ENCODE results near the gene RNF103. TPM values are rescaled to one million over a fixed set of nuclear protein-coding genes. Genes with fewer than 3 reads are reported as not detected.

Gene RNF103
- total and polyA plus RNA-seq, 2 of the 8 experiments (the other 6 are each of a cell fraction or from before 2014, with no cell fraction given), result 3.3 to 7.4 TPM

DNA sequence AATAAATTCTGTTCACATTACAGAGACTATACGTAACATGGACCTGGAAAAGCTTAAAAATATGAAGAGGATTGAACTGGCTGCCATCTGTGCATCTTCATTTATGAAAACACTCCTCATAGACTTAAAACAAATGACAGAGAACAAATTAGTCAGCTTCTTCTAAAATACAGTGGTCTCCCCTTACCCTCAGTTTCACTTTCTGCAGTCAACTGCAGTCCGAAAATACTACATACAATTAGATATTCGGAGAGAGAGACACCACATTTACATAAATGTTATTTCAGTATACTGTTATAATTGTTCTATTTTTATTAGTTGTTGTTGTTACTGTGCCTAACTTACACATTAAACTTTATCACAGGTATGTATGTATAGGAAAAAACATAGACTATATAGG, 6.5 kb downstream of the RNF103 start (continued):
- TF ChIP-seq, protein P1, sequence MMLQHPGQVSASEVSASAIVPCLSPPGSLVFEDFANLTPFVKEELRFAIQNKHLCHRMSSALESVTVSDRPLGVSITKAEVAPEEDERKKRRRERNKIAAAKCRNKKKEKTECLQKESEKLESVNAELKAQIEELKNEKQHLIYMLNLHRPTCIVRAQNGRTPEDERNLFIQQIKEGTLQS (IDR thresholded peaks at IDR 0.05; ENCODE audit: insufficient read depth, low read depth, low read length), result no peak
- TF ChIP-seq ASH2L (IDR thresholded peaks at IDR 0.05; ENCODE audit: low read length) (no peak), TEAD4 (IDR thresholded peaks at IDR 0.05; ENCODE audit: low read depth, low read length) (no peak)

All from H1 (cell line).